Measurements from ENCODE around the gene ADGRG6.
"Not testable (repeated sequence)": the region's sequence is repeated elsewhere in the genome, so short reads cannot be mapped to it uniquely, and the experiment has no call there.

The ADGRG6 gene

DNA sequence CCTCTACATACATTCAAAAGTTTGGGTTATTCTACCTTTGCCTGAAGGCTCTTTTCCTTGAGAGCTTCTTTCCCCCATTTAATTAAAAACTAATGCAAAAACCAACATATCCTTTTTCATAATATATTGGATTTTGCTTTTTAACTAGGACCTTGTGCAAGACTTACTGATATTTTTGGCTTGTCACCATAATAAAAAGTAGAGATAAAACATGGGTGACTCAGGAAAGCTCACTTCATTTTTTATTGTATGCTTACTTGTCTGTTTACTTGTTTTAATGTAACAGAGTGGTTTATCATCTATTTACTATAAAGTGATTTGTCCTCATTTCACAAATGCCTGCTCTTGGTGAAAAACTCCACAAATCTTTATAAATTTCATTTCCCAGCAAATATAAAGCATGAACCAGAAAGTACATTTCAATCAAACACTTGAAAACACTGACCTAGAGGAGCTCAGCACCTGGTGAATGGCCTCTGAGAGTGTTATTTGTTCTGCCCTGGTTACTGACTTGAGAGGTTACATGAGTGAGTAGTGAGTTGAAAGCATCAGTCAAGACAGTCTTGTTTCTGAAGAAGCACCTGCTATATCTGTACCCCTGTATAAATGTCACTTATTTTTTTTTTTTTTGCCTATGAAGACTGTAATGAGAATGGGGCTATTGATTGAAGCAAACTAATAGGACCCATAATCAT lies 20.8 kb downstream of the ADGRG6 start:
- DNase-seq (ENCODE audit: low read depth) = no peak

DNA sequence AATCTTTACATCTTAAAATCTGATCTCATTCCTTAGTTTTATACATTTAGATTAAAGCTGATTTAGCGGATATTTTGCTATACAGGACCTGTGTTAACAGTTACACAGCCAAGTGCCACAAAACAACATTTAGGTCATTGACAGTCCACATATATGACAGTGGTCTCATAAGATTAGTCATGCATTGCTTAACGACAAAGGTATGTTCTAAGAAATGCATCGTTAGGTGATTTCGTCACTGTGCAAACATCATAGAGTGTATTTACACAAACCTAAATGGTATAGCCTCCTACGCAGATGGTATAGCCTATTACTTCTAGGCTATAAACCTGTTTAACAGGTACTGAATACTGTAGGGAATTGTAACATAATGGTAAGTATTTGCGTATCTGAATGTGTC lies 21.6 kb downstream of the ADGRG6 start:
- DNase-seq (ENCODE audit: low read depth) = no peak

- no peak for DNase-seq (ENCODE audit: low read depth)
Measured at GRCh38 chr6:142324111-142324510, 22.3 kb downstream of the ADGRG6 start.

DNA sequence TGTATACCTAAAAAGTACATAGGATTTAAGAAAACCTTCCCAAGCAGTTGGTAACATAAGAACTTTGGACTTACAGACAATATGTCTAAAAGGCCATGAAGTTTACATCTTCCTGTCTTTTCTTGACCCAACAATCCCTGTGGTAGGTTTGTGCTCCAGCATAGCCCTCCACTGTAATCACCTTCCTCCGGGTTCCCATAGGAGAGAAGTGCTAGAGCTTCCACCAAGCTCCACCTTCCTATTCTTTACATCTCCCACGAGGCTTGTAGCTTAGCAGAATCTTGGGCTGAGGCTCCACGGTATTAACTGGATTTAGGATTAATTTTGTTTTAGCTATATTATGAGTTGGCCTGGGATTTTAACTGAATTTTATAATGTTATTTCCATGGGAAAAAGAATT lies 23.3 kb downstream of the ADGRG6 start:
- DNase-seq (ENCODE audit: low read depth) = no peak

- no peak for DNase-seq (ENCODE audit: low read depth)
Measured at GRCh38 chr6:142326540-142326939, 24.7 kb downstream of the ADGRG6 start.

DNA sequence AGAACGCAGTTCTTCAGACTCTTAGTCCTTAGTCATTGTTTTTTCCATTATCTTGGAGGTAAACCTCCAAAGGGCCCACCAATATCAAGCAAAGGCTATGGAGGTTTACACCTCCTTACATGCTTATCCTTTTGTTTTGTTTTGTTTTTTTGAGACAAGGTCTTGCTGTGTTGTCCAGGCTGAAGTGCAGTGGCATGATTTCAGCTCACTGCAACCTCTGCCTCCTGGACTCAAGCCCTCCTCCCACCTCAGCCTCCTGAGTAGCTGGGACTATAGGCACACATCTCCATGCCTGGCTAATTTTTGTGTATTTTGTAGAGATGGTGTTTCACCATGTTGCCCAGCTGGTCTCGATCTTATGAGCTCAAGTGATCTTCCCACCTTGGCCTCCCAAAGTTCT lies 26.3 kb downstream of the ADGRG6 start:
- no peak for DNase-seq (ENCODE audit: low read depth)

- no peak for DNase-seq (ENCODE audit: low read depth)
Measured at GRCh38 chr6:142329486-142330113, 27.8 kb downstream of the ADGRG6 start.

DNA sequence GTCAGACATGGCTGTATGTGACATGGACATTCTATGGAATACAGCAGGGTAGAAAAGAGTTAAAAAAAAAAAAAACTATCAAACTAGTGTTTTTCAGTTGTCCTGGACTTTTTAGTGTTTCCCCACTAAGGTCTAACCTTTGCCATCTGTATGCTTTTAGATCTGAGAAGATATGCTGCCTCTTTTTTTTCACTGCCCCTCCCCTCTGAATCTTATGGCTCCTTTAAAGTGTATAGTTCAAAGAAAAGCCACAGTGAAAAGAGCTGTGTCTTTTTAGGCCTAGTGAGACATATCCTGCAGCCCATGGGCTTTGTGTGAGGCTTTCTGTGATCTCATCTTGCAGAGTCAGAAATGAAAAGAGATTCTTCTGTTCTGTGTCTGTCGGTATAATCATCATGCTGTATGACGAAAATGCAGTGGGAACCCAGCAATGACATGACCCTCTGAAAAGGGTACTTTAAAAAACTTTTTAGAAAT lies 29.3 kb downstream of the ADGRG6 start:
- DNase-seq (ENCODE audit: low read depth) = no peak

GRCh38 chr6:142331601-142332000 lies 29.8 kb downstream of the ADGRG6 start:
- DNase-seq (ENCODE audit: low read depth) = no peak

- no peak for DNase-seq (ENCODE audit: low read depth)
Measured at GRCh38 chr6:142332393-142333098, 30.7 kb downstream of the ADGRG6 start.

GRCh38 chr6:142333431-142333830 lies 31.6 kb downstream of the ADGRG6 start:
- no peak for DNase-seq (ENCODE audit: low read depth)

- DNase-seq (ENCODE audit: low read depth) = no peak
Measured at GRCh38 chr6:142334294-142334693, 32.5 kb downstream of the ADGRG6 start.

GRCh38 chr6:142335415-142335814 lies 33.6 kb downstream of the ADGRG6 start:
- no peak for DNase-seq (ENCODE audit: low read depth)

GRCh38 chr6:142336183-142336582 lies 34.4 kb downstream of the ADGRG6 start:
- DNase-seq (ENCODE audit: low read depth) = no peak

DNA sequence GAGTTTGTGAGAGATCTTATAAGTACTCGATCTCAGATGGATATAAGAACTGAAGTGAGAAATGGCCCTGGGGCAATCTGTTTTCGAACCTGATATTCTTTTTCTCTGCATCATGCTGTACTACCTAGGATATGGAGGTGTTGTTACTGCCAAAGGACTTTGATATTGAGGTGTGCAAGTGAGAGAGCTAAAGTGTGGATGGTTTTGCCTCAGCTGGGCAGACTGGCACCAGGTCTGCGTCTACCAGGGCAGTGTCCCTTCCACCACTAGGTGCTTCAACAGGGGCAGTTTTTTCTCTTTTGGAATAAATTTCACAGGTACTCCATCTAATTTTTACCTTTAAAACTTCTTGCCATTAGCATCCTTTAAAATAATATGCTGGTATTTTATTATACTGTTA lies 35.0 kb downstream of the ADGRG6 start:
- DNase-seq (ENCODE audit: low read depth) = no peak

GRCh38 chr6:142339113-142339512 lies 37.3 kb downstream of the ADGRG6 start:
- no peak for DNase-seq (ENCODE audit: low read depth)

DNA sequence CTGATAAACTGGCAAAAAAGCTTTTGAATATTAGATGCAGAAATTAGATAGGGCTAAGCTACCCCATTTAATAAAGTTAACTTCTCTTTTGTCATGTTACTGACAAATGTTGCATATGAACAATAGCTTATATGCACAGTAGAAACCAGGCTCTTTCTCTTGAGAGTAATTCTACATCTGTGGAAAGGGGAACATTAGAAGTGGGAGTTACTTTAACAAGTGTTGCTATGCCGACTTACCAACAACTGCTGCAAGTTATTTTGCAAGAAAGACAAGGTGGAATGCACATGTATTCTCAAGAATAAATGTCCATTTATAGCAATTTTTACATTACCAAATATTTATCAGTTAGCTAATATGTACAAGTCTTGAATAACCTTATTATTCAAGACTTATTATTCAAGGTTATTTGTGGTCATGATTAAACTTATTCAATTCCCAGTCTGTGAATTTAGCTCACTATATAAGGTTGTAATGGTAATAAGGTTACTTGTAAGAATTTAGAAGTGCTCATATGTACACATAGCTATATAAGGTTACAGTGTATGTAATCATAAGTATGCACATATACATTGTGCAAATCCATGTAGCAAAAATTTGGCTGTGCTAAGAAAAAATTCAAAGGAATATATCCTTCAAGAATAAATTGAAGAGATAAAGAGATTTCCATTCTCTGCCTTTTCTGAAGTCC lies 38.3 kb downstream of the ADGRG6 start:
- DNase-seq (ENCODE audit: low read depth) = no peak

- DNase-seq (ENCODE audit: low read depth) = no peak
Measured at GRCh38 chr6:142341855-142342330, 40.1 kb downstream of the ADGRG6 start.

DNA sequence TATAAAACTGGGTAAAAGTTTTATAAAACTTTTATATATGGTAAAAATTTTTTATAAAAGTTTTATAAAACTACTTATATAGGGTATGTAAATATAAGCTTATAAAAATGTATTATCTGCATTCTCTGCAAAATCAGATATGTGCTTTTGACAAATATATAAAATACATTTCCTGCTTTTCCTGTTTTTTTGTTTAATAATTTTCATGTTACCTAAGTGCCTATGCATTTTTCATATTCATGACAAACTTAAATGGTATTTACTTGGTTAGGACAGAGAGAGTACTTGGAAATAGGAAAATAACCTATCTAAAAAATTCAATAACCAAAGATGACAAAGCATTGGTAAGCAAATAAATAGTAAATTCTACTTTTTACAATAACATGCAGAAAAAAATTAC lies 41.2 kb downstream of the ADGRG6 start:
- DNase-seq (ENCODE audit: low read depth) = no peak

- DNase-seq (ENCODE audit: low read depth) = no peak
Measured at GRCh38 chr6:142343938-142344337, 42.1 kb downstream of the ADGRG6 start.

GRCh38 chr6:142345261-142345660 lies 43.5 kb downstream of the ADGRG6 start:
- DNase-seq (ENCODE audit: low read depth) = no peak

- not testable (repeated sequence) for DNase-seq (ENCODE audit: low read depth)
Measured at GRCh38 chr6:142346166-142346565, 44.4 kb downstream of the ADGRG6 start.

All from activated T-helper 1 cell treated with Interleukin-2 at 50 U/mL for 16 hours (primary cell).